ENCODE measurements around the gene KRT20. TPM values are rescaled to one million over a fixed set of nuclear protein-coding genes. Genes with fewer than 3 reads are reported as not detected.

Gene KRT20, protein sequence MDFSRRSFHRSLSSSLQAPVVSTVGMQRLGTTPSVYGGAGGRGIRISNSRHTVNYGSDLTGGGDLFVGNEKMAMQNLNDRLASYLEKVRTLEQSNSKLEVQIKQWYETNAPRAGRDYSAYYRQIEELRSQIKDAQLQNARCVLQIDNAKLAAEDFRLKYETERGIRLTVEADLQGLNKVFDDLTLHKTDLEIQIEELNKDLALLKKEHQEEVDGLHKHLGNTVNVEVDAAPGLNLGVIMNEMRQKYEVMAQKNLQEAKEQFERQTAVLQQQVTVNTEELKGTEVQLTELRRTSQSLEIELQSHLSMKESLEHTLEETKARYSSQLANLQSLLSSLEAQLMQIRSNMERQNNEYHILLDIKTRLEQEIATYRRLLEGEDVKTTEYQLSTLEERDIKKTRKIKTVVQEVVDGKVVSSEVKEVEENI
- total RNA-seq (2014; rRNA removed; shearing (Covaris generic)) (not detected in 2 replicates), polyA plus RNA-seq (2016; fragmentation: Nextera tagmentation; extraction: Ambion mirVana) (not detected in 2 replicates)
- long read RNA-seq, result 0 reads

DNA sequence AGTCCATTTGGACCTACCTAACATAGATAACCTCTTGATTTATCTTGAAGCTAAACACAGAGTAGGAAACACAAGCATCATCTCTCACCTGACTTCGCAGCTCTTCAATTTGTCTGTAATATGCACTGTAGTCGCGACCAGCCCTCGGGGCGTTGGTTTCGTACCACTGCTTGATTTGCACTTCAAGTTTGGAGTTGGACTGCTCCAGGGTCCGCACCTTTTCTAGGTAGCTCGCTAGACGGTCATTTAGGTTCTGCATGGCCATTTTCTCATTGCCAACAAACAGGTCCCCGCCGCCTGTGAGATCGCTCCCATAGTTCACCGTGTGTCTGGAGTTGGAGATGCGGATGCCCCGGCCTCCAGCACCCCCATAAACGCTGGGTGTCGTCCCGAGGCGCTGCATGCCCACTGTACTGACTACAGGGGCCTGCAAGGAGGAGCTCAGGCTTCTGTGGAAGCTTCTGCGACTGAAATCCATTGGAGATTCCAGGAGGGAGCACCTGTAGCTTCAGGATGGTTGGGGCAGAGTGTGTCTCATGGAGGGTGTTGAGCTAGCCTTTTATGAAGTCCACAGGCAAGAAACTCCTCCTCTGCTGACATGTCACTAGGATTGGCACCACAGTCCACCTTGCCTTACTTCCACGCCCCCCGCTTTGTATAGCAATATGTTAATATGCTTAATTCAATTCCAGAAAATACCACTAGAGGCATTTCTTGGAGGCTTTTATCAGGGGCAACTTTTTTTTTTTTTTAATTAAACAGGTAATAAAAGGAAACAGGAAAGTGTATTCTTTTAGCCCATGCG, at the start of gene KRT20:
Gene KRT20 (minus strand): TSS at position 535 of the 805 bp plus-strand sequence. CDS start 57 bp downstream, at position 478.
- no peaks in the 10 kb centered on the region for H3K4me1 Mint-ChIP-seq
- H3K4me1 ChIP-seq (ENCODE audit: insufficient read depth), result no peaks in the 10 kb centered on the region
- TF ChIP-seq STAT1 (IDR thresholded peaks at IDR 0.05; ENCODE audit: unreplicated experiment), result no peak
- TF ChIP-seq, protein P1, sequence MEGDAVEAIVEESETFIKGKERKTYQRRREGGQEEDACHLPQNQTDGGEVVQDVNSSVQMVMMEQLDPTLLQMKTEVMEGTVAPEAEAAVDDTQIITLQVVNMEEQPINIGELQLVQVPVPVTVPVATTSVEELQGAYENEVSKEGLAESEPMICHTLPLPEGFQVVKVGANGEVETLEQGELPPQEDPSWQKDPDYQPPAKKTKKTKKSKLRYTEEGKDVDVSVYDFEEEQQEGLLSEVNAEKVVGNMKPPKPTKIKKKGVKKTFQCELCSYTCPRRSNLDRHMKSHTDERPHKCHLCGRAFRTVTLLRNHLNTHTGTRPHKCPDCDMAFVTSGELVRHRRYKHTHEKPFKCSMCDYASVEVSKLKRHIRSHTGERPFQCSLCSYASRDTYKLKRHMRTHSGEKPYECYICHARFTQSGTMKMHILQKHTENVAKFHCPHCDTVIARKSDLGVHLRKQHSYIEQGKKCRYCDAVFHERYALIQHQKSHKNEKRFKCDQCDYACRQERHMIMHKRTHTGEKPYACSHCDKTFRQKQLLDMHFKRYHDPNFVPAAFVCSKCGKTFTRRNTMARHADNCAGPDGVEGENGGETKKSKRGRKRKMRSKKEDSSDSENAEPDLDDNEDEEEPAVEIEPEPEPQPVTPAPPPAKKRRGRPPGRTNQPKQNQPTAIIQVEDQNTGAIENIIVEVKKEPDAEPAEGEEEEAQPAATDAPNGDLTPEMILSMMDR (conservative IDR thresholded peaks at IDR 0.05; ENCODE audit: low read depth in 2 of 2), result peak in 1 of 2 experiments; percentile 34; a peak in 1 of 4 replicates
- H4K20me1 ChIP-seq (replicated peaks; ENCODE audit: insufficient read depth), result no peaks in the 10 kb centered on the region
- H3F3A ChIP-seq (replicated peaks; ENCODE audit: low read depth), result no peaks in the 10 kb centered on the region
- H3K27ac ChIP-seq (ENCODE audit: low read depth), result no peak within 1 kb of the TSS
- no peak within 1 kb of the TSS for H3K4me3 Mint-ChIP-seq
- peak within 1 kb of the TSS; percentile 70; the same call in 1 of the 2 replicates for H2AFZ ChIP-seq
- no peaks in the 10 kb centered on the region for H3K9me2 ChIP-seq (ENCODE audit: insufficient read depth)
- no peak within 1 kb of the TSS for H3K4me2 ChIP-seq
- no peaks in the 10 kb centered on the region for H3K36me3 ChIP-seq (ENCODE audit: insufficient read depth)
- H3K27ac Mint-ChIP-seq, result no peak within 1 kb of the TSS
- H3K9me3 Mint-ChIP-seq, result no peaks in the 10 kb centered on the region
- no peak; the same call in 2 of the 3 replicates for ATAC-seq
- H3K4me3 ChIP-seq, result no peak within 1 kb of the TSS
- no peaks in the 10 kb centered on the region for H3K27me3 Mint-ChIP-seq (ENCODE audit: insufficient read depth, low read depth, poor library complexity)
- DNase-seq (ENCODE audit: low spot score), result peak; percentile 63
- H3K36me3 Mint-ChIP-seq (ENCODE audit: low read depth), result no peaks in the 10 kb centered on the region
- H3K79me2 ChIP-seq (replicated peaks; ENCODE audit: insufficient read depth), result no peaks in the 10 kb centered on the region
- no peaks in the 10 kb centered on the region for H3K27me3 ChIP-seq (ENCODE audit: insufficient read depth)

DNA sequence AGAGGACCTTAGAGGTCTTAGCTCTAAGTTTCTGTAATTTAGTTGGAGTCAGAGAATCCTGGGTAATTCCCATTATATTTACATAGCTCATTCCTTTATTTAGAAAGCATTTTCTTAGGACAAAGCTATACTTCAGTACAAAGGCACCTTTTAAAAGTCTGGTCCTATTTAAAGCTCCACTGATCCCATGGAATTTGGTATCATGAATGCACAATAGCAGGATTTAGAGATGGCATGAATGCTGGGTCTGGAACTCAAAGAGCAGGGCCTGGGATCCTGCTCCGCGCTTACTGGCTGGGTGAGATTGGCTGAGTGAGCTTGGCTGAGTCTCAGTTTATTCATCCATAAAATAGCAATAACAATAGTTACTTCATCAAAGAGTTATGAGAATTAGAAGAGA, 47.6 kb upstream of the KRT20 start:
- Histone ChIP-seq H3K27ac (ENCODE audit: low read depth) (no peak overlapping the region), H3K36me3 (ENCODE audit: insufficient read depth) (no peaks in the 10 kb centered on the region), H2AFZ (peak overlapping the region; percentile 38; the same call in 1 of the 2 replicates), H3K4me1 (ENCODE audit: insufficient read depth) (no peaks in the 10 kb centered on the region), H3K9me2 (ENCODE audit: insufficient read depth) (no peaks in the 10 kb centered on the region; the same call in 1 of the 2 replicates), H3F3A (replicated peaks; ENCODE audit: low read depth) (no peaks in the 10 kb centered on the region), H3K27me3 (ENCODE audit: insufficient read depth) (no peaks in the 10 kb centered on the region), H3K79me2 (replicated peaks; ENCODE audit: insufficient read depth) (no peaks in the 10 kb centered on the region), H3K4me3 (no peak overlapping the region), H4K20me1 (replicated peaks; ENCODE audit: insufficient read depth) (no peaks in the 10 kb centered on the region), H3K4me2 (no peak overlapping the region)
- H3K27ac Mint-ChIP-seq, result no peak overlapping the region
- no peak for ATAC-seq
- no peaks in the 10 kb centered on the region for H3K9me3 Mint-ChIP-seq
- peaks cover 9% of the 10 kb centered on the region for H3K4me1 Mint-ChIP-seq
- H3K4me3 Mint-ChIP-seq, result no peak overlapping the region
- H3K27me3 Mint-ChIP-seq (ENCODE audit: insufficient read depth, low read depth, poor library complexity), result peaks cover 7% of the 10 kb centered on the region
- DNase-seq (ENCODE audit: low spot score), result no peak
- H3K36me3 Mint-ChIP-seq (ENCODE audit: low read depth), result no peaks in the 10 kb centered on the region
- no peak for TF ChIP-seq ZNF114 (CRISPR knock-in tag; IDR thresholded peaks at IDR 0.05)
- TF ChIP-seq CREB1 (CRISPR knock-in tag; IDR thresholded peaks at IDR 0.05; ENCODE audit: low read depth), result no peak
- TF ChIP-seq STAT1 (IDR thresholded peaks at IDR 0.05; ENCODE audit: unreplicated experiment), result no peak
- TF ChIP-seq, protein P2, sequence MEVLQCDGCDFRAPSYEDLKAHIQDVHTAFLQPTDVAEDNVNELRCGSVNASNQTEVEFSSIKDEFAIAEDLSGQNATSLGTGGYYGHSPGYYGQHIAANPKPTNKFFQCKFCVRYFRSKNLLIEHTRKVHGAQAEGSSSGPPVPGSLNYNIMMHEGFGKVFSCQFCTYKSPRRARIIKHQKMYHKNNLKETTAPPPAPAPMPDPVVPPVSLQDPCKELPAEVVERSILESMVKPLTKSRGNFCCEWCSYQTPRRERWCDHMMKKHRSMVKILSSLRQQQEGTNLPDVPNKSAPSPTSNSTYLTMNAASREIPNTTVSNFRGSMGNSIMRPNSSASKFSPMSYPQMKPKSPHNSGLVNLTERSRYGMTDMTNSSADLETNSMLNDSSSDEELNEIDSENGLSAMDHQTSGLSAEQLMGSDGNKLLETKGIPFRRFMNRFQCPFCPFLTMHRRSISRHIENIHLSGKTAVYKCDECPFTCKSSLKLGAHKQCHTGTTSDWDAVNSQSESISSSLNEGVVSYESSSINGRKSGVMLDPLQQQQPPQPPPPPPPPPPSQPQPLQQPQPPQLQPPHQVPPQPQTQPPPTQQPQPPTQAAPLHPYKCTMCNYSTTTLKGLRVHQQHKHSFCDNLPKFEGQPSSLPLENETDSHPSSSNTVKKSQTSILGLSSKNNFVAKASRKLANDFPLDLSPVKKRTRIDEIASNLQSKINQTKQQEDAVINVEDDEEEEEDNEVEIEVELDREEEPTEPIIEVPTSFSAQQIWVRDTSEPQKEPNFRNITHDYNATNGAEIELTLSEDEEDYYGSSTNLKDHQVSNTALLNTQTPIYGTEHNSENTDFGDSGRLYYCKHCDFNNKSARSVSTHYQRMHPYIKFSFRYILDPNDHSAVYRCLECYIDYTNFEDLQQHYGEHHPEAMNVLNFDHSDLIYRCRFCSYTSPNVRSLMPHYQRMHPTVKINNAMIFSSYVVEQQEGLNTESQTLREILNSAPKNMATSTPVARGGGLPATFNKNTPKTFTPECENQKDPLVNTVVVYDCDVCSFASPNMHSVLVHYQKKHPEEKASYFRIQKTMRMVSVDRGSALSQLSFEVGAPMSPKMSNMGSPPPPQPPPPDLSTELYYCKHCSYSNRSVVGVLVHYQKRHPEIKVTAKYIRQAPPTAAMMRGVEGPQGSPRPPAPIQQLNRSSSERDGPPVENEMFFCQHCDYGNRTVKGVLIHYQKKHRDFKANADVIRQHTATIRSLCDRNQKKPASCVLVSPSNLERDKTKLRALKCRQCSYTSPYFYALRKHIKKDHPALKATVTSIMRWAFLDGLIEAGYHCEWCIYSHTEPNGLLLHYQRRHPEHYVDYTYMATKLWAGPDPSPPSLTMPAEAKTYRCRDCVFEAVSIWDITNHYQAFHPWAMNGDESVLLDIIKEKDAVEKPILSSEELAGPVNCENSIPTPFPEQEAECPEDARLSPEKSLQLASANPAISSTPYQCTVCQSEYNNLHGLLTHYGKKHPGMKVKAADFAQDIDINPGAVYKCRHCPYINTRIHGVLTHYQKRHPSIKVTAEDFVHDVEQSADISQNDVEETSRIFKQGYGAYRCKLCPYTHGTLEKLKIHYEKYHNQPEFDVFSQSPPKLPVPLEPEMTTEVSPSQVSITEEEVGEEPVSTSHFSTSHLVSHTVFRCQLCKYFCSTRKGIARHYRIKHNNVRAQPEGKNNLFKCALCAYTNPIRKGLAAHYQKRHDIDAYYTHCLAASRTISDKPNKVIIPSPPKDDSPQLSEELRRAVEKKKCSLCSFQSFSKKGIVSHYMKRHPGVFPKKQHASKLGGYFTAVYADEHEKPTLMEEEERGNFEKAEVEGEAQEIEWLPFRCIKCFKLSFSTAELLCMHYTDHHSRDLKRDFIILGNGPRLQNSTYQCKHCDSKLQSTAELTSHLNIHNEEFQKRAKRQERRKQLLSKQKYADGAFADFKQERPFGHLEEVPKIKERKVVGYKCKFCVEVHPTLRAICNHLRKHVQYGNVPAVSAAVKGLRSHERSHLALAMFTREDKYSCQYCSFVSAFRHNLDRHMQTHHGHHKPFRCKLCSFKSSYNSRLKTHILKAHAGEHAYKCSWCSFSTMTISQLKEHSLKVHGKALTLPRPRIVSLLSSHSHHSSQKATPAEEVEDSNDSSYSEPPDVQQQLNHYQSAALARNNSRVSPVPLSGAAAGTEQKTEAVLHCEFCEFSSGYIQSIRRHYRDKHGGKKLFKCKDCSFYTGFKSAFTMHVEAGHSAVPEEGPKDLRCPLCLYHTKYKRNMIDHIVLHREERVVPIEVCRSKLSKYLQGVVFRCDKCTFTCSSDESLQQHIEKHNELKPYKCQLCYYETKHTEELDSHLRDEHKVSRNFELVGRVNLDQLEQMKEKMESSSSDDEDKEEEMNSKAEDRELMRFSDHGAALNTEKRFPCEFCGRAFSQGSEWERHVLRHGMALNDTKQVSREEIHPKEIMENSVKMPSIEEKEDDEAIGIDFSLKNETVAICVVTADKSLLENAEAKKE (CRISPR knock-in tag; IDR thresholded peaks at IDR 0.05), result no peak
- TF ChIP-seq EZH2 (IDR thresholded peaks at IDR 0.05; ENCODE audit: low read depth, unreplicated experiment), result no peak
- TF ChIP-seq EZH2phosphoT487 (IDR thresholded peaks at IDR 0.05; ENCODE audit: unreplicated experiment), result no peak
- TF ChIP-seq, protein P1 (conservative IDR thresholded peaks at IDR 0.05; ENCODE audit: low read depth in 2 of 2), result no peak

All from GM23338 (cell line).